ENCODE results near the gene SLC26A8. TPM values are rescaled to one million over a fixed set of nuclear protein-coding genes. Genes with fewer than 3 reads are reported as not detected.

The SLC26A8 gene
- total RNA-seq, 4 donors from 2014 or later, result under 0.01 to 0.17 TPM; not detected in 2

DNA sequence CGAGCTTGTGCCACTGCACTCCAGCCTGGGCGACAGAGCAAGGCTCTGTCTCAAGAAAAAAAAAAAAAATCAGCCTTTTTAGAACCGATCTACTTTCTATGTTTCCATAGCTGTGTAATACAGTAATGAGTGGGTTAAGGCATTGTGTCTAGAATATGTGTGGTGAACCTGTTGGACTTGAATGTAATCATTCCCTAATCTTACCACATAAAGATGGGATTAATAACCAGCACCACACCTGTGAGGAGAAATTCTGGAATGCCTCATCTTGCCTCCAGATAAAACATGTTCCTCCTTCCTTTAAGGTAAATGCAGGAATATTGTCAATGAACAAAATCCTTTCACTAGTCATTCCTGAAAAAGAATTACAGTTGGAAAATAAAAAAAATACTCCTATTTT lies 46.8 kb upstream of the SLC26A8 start:
- DNase-seq (ENCODE audit: extremely low spot score), result no peak
- Histone ChIP-seq H3K36me3 (peaks cover 0 to 17% (median 4%) of the 10 kb centered on the region in 4 donors), H3K27me3 (no peaks in the 10 kb centered on the region), H3K4me3 (no peak overlapping the region), H3K27ac (replicated peaks in 1 of 4) (peak overlapping the region in 1 of 4 donors; percentile 17), H3K9me3 (no peaks in the 10 kb centered on the region), H3K4me1 (peaks cover 19 to 67% (median 55%) of the 10 kb centered on the region in 4 donors)
- TF ChIP-seq POLR2A (IDR thresholded peaks at IDR 0.05; ENCODE audit: low read depth), result no peak
- TF ChIP-seq POLR2AphosphoS5 (IDR thresholded peaks at IDR 0.05), result no peak
- TF ChIP-seq, protein P1, sequence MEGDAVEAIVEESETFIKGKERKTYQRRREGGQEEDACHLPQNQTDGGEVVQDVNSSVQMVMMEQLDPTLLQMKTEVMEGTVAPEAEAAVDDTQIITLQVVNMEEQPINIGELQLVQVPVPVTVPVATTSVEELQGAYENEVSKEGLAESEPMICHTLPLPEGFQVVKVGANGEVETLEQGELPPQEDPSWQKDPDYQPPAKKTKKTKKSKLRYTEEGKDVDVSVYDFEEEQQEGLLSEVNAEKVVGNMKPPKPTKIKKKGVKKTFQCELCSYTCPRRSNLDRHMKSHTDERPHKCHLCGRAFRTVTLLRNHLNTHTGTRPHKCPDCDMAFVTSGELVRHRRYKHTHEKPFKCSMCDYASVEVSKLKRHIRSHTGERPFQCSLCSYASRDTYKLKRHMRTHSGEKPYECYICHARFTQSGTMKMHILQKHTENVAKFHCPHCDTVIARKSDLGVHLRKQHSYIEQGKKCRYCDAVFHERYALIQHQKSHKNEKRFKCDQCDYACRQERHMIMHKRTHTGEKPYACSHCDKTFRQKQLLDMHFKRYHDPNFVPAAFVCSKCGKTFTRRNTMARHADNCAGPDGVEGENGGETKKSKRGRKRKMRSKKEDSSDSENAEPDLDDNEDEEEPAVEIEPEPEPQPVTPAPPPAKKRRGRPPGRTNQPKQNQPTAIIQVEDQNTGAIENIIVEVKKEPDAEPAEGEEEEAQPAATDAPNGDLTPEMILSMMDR (IDR thresholded peaks at IDR 0.05), result no peak
- no peak for TF ChIP-seq EP300 (IDR thresholded peaks at IDR 0.05)
- WGBS, result 90% methylated on average over 3 of the region's 3 CpGs
- intact Hi-C loops (cut with DNase I), result no loop called here

DNA sequence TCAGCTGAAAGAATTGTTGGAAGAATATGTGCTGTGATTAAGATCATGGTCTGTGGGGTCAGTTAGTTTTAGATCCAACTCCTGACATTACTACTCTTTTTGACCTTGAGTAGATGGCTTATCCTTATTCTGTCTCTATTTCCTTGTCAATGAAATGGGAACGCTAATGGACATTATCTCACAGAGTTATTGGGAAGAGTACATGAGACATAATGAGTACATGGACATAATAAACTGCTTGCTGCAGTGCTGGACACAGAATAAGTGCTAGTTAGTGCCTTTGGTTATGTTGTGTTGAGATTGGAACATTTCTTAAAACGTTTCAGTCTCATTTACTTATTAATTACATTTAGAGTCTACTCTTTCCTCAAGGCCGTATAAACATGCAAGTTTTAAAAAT lies 45.8 kb upstream of the SLC26A8 start:
- H3K9me3 ChIP-seq, result no peaks in the 10 kb centered on the region
- no peaks in the 10 kb centered on the region for H3K27me3 ChIP-seq
- DNase-seq (ENCODE audit: extremely low spot score), result no peak
- WGBS, result 60% methylated on average over 3 of the region's 3 CpGs
- no peak overlapping the region for H3K4me3 ChIP-seq
- peak overlapping the region in 1 of 4 donors; percentile 34 for H3K27ac ChIP-seq (replicated peaks in 1 of 4)
- H3K36me3 ChIP-seq, result peaks cover 0 to 8% (median 0%) of the 10 kb centered on the region in 4 donors
- intact Hi-C loops (cut with DNase I), result no loop called here
- TF ChIP-seq, protein P1 (IDR thresholded peaks at IDR 0.05), result no peak
- TF ChIP-seq POLR2A (IDR thresholded peaks at IDR 0.05; ENCODE audit: low read depth) (no peak), POLR2AphosphoS5 (IDR thresholded peaks at IDR 0.05) (no peak), EP300 (IDR thresholded peaks at IDR 0.05) (no peak)
- H3K4me1 ChIP-seq, result peaks cover 28 to 67% (median 55%) of the 10 kb centered on the region in 4 donors

DNA sequence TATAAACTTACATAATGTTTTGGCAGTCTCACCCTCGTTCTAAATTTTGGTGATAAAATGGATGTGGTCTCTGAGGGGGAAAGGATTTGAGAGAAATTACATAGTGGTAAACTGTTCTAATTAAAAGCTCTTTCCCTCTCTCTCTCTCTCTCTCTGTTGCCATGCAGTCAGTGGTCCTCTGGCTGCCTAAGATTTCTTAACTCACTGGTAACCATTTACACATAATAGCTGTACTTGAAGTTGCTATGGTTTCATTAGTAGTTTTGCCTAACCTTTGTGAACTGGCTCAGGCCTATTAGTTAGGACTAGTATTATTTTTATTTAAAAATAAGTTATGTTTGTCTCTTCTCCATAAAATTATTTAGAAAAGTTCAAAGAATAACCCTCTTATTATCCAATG lies 45.1 kb upstream of the SLC26A8 start:
- intact Hi-C loops (cut with DNase I), result no loop called here
- 45% methylated on average over 1 of the region's 1 CpG for WGBS
- Histone ChIP-seq H3K36me3 (peaks cover 0 to 5% (median 0%) of the 10 kb centered on the region in 4 donors), H3K4me3 (no peak overlapping the region), H3K4me1 (peaks cover 34 to 72% (median 59%) of the 10 kb centered on the region in 4 donors), H3K27me3 (no peaks in the 10 kb centered on the region), H3K27ac (replicated peaks in 1 of 4) (no peak overlapping the region), H3K9me3 (no peaks in the 10 kb centered on the region)
- TF ChIP-seq, protein P1 (IDR thresholded peaks at IDR 0.05), result no peak
- no peak for TF ChIP-seq EP300 (IDR thresholded peaks at IDR 0.05)
- no peak for TF ChIP-seq POLR2AphosphoS5 (IDR thresholded peaks at IDR 0.05)
- no peak for TF ChIP-seq POLR2A (IDR thresholded peaks at IDR 0.05; ENCODE audit: low read depth)
- DNase-seq (ENCODE audit: extremely low spot score), result no peak

DNA sequence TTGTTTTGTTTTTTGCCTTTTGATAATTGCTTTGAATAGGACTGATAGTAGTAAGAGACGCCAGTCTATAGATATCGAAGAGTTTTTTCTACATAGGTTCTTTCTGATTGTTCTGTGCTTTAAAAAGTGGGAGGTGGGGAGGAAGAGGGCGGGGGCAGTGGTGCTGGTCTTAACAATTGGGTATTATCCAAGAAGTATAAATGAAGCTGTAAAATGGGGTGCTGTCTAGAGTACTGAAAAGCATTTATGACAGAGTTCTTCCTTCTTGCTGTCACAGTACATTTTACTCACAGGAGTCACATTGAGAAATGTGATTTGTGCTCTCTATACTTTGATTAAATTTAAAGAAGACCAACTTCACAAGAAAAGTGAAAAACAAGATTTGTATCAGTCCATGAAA lies 44.1 kb upstream of the SLC26A8 start:
- DNase-seq (ENCODE audit: extremely low spot score), result no peak
- H3K27me3 ChIP-seq, result no peaks in the 10 kb centered on the region
- H3K4me3 ChIP-seq, result no peak overlapping the region
- peaks cover 0 to 3% (median 0%) of the 10 kb centered on the region in 4 donors for H3K36me3 ChIP-seq
- H3K9me3 ChIP-seq, result no peaks in the 10 kb centered on the region
- 89% methylated on average over 3 of the region's 3 CpGs for WGBS
- intact Hi-C loops (cut with DNase I), result no loop called here
- H3K4me1 ChIP-seq, result peaks cover 34 to 79% (median 69%) of the 10 kb centered on the region in 4 donors
- TF ChIP-seq EP300 (IDR thresholded peaks at IDR 0.05), result no peak
- TF ChIP-seq, protein P1 (IDR thresholded peaks at IDR 0.05), result no peak
- no peak for TF ChIP-seq POLR2AphosphoS5 (IDR thresholded peaks at IDR 0.05)
- TF ChIP-seq POLR2A (IDR thresholded peaks at IDR 0.05; ENCODE audit: low read depth), result no peak
- no peak overlapping the region for H3K27ac ChIP-seq (replicated peaks in 1 of 4)

DNA sequence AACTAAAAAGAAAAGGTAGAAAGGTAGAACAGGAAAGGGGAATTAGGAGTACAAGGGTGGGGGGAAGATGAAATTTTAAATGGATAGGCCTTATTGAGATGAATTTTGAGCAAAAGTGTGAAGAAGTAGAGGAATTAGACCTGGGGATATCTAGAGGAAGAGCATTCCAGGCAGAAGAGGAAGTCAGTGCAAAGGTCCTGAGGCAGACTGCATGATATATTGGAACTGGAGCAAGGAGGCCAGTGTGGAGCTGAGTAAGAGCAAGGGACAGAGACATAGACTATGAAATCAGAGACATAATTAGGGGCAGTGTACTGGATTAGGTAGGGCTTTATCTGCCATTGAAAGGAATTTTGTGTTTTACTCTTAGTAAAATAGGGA lies 43.6 kb upstream of the SLC26A8 start:
- intact Hi-C loops (cut with DNase I), result no loop called here
- peaks cover 0 to 2% (median 0%) of the 10 kb centered on the region in 4 donors for H3K36me3 ChIP-seq
- H3K4me1 ChIP-seq, result peaks cover 34 to 84% (median 75%) of the 10 kb centered on the region in 4 donors
- no peaks in the 10 kb centered on the region for H3K9me3 ChIP-seq
- no peaks in the 10 kb centered on the region for H3K27me3 ChIP-seq
- DNase-seq (ENCODE audit: extremely low spot score), result no peak
- TF ChIP-seq EP300 (IDR thresholded peaks at IDR 0.05) (no peak), POLR2A (IDR thresholded peaks at IDR 0.05; ENCODE audit: low read depth) (no peak), POLR2AphosphoS5 (IDR thresholded peaks at IDR 0.05) (no peak)
- TF ChIP-seq, protein P1 (IDR thresholded peaks at IDR 0.05), result no peak
- H3K4me3 ChIP-seq, result no peak overlapping the region
- no peak overlapping the region for H3K27ac ChIP-seq (replicated peaks in 1 of 4)

Data from esophagus muscularis mucosa (tissue), 4 donors.